Measurements from ENCODE around the gene FLG2.
"Not testable (repeated sequence)": the region's sequence is repeated elsewhere in the genome, so short reads cannot be mapped to it uniquely, and the experiment has no call there.

Gene FLG2

DNA sequence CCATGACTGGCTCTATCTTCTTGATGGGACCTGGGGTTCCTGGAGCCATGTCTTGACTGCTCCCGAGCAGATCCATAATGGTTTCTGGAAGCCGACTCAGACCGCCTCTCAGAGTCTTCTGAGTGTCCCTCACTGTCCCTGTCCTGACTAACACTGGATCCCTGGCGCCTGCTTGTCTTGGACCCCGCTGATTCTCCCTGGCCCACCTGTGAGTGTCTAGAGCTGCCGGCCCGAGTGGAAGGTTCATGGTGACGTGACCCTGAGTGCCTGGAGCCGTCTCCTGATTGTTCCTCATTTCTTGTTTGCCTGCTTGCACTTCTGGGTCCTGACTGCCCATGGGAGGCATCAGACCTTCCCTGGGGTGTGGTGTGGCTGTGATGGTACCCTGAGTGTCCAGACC, 49.9 kb downstream of the FLG2 start:
- no peak for DNase-seq

DNA sequence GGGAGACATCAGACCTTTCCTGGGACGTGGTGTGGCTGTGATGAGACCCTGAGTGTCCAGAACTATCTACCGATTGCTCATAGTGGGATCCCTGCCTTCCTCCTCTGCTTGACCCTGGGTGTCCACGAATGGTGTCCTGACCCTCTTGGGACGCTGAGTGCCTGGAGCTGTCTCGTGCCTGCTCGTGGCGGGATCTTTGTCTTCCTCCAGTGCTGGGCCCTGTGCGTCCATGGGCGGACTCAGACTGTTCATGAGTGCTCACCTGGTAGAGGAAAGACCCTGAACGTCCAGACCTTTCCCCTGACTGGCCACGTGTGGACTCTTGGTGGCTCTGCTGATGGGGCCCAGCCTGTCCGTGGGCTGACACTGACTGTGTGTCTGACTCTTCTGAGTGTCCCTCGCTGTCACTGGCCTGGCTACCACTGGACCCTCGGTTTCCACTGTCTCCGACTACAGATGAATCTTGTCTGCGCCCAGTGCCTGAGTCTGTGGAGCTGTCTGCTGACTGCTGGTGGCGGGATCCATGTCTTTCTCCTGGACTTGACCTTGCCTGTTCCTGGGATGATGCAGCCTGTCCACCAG, 50.4 kb downstream of the FLG2 start:
- DNase-seq = not testable (repeated sequence)

DNA sequence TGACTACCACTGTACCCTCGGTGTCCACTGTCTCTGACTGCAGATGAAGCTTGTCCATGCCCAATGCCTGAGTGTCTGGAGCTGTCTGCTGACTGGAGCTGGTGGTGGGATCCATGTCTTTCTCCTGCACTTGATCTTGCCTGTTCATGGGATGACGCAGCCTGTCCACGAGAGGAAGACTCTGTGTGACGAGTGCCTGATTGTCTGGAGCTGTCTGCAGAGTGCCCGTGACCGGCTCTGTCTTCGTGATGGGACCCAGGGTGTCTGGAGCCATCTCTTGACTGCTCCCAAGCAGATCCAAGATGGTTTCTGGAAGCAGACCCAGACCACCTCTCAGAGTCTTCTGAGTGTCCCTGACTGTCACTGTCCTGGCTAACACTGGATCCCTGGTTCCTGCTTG, 51.0 kb downstream of the FLG2 start:
- DNase-seq = not testable (repeated sequence)

DNA sequence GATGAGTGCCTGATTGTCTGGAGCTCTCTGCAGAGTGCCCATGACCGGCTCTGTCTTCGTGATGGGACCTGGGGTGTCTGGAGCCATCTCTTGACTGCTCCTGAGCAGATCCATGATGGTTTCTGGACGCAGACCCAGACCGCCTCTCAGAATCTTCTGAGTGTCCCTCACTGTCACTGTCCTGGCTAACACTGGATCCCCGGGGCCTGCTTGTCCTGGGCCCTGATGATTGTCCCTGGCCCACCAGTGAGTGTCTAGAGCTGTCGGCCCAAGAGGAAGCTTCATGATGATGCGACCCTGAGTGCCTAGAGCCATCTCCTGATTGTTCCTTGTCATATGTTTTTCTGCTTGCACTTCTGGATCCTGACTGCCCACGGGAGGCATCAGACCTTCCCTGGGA, 51.8 kb downstream of the FLG2 start:
- not testable (repeated sequence) for DNase-seq

DNA sequence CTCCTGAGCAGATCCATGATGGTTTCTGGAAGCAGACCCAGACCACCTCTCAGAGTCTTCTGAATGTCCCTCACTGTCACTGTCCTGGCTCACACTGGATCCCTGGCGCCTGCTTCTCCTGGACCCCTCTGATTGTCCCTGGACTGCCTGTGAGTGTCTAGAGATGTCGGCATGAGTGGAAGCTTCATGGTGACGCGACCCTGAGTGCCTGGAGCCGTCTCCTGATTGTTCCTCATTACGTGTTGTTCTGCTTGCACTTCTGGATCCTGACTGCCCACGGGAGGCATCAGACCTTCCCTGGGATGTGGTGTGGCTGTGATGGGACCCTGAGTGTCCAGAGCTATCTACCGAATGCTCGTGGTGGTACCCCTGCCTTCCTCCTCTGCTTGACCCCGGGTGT, 53.7 kb downstream of the FLG2 start:
- DNase-seq = not testable (repeated sequence)

DNA sequence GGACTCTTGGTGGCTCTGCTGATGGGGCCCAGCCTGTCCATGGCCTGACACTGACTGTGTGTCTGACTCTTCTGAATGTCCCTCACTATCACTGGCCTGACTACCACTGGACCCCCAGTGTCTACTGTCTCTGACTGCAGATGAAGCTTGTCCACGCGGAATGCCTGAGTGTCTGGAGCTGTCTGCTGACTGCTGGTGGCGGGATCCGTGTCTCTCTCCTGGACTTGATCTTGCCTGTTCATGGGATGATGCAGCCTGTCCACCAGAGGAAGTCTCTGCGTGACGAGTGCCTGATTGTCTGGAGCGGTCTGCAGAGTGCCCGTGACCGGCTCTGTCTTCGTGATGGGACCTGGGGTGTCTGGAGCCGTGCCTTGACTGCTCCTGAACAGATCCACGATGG, 55.0 kb downstream of the FLG2 start:
- not testable (repeated sequence) for DNase-seq

DNA sequence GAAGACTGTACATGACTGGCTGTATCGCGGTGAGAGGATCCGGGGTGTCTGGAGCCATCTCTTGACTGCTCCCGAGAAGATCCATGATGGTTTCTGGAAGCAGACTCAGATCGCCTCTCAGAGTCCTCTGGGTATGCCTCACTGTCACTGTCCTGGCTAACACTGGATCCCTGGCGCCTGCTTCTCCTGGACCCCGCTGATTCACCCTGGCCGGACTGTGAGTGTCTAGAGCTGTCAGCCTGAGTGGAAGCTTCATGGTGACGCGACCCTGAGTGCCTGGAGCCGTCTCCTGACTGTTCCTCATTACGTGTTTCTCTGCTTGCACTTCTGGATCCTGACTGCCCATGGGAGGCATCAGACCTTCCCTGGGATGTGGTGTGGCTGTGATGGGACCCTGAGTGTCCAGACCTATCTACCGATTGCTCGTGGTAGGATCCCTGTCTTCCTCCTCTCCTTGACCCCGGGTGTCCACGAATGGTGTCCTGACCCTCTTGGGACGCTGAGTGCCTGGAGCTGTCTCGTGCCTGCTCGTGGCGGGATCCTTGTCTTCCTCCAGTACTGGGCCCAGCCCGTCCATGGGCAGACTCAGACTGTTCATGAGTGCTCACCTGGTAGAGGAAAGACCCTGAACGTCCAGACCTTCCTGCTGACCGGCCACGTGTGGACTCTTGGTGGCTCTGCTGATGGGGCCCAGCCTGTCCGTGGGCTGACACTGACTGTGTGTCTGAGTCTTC, 56.5 kb downstream of the FLG2 start:
- DNase-seq = not testable (repeated sequence)
